Measurements from ENCODE around the gene SYPL2.

DNA sequence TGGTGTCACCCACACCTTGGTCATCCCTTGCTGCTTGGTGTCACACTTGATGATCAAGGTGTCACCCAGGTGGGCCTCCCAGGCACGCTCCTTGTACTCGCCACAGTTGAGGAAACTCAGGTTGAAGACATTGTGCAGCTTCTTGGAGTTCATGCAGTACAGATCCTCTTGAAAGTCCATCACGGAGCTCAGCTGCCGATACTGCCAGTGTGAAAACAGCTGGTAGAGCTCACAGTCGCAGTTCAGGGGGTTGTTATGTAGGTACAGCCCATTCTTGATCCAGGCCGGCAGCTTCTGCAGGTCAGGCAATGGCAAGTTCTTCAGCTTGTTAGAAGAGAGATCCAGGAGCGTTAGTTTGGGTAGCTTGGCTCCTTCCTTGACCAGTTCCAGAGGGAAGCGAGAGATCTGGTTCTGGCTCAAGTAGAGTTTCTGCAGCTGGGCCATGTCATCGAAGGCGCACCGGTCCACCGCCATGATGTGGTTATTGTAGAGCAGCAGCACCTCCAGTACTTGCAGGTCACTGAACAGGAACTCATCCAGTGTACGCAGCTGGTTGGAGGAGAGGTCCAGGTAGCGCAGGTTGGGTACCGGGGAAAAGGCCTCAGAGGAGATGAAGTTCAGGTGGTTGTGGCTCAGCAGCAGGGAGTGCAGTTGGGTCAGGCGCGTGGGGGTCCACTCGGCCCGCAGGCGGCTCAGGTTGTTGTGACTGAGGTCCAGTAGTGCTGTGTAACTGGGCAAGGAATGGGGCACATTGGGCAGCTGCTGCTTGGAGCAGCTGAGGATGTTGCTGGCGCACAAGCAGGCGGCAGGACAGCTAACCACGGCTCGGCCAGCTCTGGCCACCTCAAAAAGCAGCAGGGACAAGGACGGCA lies 41.9 kb downstream of the SYPL2 start:
- TF ChIP-seq CTCF (IDR thresholded peaks at IDR 0.05) (no peak), POLR2A (IDR thresholded peaks at IDR 0.05) (no peak)

Data from uterus (tissue), 2 donors.